Measurements from ENCODE around the gene WDR18. TPM values are rescaled to one million over a fixed set of nuclear protein-coding genes. Genes with fewer than 3 reads are reported as not detected.

WDR18 gene
- total and polyA plus RNA-seq, 7 donors, result 14.3 to 65.8 (median 30.7) TPM

DNA sequence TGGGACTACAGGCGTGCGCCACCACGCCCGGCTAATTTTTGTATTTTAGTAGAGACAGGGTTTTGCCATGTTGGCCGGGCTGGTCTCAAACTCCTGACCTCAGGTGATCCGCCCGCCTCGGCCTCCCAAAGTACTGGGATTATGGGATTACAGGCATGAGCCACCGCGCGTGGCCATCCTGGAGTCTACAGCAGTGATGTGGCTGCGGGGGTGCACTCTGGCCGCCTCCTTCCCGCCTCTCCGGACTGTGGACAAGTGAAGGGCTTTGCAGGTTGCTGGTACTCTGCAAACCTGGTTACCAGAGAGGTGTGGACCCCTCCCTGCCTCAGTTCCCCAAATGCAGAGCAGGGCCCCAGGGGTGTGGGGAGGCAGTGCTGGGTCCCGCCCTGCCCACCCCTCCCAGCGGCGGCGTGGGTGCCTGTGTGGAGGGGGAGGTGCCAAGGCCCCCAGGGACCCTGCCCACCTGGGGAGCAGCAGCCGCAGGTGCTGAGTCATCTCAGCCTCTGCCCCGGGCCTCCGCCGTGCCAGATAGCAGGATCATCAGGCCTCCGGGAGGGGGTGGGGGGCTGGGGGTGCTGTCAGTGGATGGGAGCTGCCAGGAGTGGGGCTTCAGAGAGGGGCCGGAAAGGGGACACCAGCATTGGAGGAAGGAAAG is 35.2 kb upstream of the WDR18 start:
- no peak overlapping the region for H3K27ac ChIP-seq
- intact Hi-C loops (cut with DNase I), result no loop called here
- H3K4me3 ChIP-seq, result no peak overlapping the region
- H3K9me3 ChIP-seq, result no peaks in the 10 kb centered on the region
- no peaks in the 10 kb centered on the region for H3K36me3 ChIP-seq
- DNase-seq, result no peak
- peaks cover 0 to 27% (median 12%) of the 10 kb centered on the region in 4 donors for H3K4me1 ChIP-seq
- TF ChIP-seq EP300 (IDR thresholded peaks at IDR 0.05) (no peak), POLR2A (IDR thresholded peaks at IDR 0.05) (no peak), POLR2AphosphoS5 (IDR thresholded peaks at IDR 0.05) (no peak)
- TF ChIP-seq, protein P1, sequence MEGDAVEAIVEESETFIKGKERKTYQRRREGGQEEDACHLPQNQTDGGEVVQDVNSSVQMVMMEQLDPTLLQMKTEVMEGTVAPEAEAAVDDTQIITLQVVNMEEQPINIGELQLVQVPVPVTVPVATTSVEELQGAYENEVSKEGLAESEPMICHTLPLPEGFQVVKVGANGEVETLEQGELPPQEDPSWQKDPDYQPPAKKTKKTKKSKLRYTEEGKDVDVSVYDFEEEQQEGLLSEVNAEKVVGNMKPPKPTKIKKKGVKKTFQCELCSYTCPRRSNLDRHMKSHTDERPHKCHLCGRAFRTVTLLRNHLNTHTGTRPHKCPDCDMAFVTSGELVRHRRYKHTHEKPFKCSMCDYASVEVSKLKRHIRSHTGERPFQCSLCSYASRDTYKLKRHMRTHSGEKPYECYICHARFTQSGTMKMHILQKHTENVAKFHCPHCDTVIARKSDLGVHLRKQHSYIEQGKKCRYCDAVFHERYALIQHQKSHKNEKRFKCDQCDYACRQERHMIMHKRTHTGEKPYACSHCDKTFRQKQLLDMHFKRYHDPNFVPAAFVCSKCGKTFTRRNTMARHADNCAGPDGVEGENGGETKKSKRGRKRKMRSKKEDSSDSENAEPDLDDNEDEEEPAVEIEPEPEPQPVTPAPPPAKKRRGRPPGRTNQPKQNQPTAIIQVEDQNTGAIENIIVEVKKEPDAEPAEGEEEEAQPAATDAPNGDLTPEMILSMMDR (IDR thresholded peaks at IDR 0.05), result no peak
- no peaks in the 10 kb centered on the region for H3K27me3 ChIP-seq
- 76 to 88% methylated on average over 25 of the region's 25 CpGs for WGBS, 2 donors

DNA sequence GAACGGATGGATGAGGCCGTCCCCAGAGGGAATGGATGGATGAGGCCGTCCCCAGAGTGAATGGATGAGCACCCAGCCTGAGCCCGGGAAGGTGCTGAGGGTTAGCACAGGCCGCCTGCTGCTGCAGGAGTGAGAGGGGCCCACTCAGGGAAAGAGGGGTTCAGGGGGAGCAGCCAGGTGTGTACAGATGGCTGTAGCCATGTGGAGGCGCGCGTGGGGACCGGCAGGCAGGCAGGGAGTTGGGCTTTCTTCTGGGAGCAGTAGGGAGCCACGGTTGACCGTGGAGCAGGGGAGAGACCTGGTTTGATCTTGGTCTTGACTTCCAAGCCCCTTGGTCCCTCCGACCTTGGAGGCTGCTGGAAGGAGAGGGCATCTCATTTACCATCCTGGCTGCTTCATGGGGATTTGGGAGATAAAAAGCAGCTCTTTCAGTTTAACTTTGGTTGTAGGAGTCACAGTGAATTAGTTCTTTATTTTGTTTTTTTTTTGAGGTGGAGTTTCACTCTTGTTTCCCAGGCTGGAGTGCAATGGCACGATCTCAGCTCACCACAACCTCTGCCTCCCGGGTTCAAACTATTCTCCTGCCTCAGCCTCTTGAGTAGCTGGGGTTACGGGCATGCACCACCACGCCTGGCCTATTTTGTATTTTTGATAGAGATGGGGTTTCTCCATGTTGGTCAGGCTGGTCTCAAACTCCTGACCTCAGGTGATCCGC is 33.6 kb upstream of the WDR18 start:
- Histone ChIP-seq H3K4me3 (no peak overlapping the region), H3K27me3 (no peaks in the 10 kb centered on the region), H3K9me3 (no peaks in the 10 kb centered on the region), H3K27ac (no peak overlapping the region), H3K4me1 (peaks cover 0 to 13% (median 12%) of the 10 kb centered on the region in 4 donors), H3K36me3 (no peaks in the 10 kb centered on the region)
- no peak for DNase-seq
- 84% methylated on average over 17 of the region's 17 CpGs for WGBS, 2 donors
- intact Hi-C loops (cut with DNase I), result no loop called here
- TF ChIP-seq EP300 (IDR thresholded peaks at IDR 0.05), result no peak
- no peak for TF ChIP-seq POLR2AphosphoS5 (IDR thresholded peaks at IDR 0.05)

DNA sequence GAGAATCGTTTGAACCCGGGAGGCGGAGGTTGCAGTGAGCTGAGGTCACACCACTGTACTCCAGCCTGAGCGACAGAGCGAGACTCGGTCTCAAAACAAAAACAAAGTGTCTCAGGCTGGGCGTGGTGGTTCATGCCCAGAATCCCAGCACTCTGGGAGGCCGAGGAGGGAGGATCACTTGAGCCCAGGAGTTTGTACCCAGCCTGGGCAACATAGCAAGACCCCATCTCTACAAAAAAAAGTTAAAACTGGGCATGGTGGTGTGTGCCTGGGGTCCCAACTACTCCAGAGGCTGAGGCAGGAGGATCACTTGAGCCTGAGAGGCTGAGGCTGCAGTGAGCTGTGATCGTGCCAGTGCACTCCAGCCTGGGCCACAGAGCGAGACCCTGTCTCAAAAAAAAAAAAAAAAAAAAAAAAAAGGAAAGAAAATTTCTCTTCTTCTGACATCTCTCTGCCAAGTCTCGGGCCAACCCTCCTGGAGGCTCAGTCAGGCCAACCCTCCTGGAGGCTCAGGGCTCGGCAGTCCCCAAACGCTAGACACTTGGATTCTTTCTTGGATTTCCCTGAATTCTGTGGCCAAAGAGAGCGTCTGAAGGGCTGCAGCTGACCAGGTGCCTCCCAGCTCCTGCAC is 32.0 kb upstream of the WDR18 start:
- Histone ChIP-seq H3K27ac (no peak overlapping the region), H3K4me1 (peaks cover 0 to 23% (median 19%) of the 10 kb centered on the region in 4 donors), H3K4me3 (no peak overlapping the region), H3K9me3 (no peaks in the 10 kb centered on the region), H3K27me3 (no peaks in the 10 kb centered on the region), H3K36me3 (no peaks in the 10 kb centered on the region)
- no peak for TF ChIP-seq POLR2A (IDR thresholded peaks at IDR 0.05)
- 24 to 65% methylated on average over 14 of the region's 14 CpGs for WGBS, 2 donors
- DNase-seq, result no peak
- intact Hi-C loops (cut with DNase I), result no loop called here

DNA sequence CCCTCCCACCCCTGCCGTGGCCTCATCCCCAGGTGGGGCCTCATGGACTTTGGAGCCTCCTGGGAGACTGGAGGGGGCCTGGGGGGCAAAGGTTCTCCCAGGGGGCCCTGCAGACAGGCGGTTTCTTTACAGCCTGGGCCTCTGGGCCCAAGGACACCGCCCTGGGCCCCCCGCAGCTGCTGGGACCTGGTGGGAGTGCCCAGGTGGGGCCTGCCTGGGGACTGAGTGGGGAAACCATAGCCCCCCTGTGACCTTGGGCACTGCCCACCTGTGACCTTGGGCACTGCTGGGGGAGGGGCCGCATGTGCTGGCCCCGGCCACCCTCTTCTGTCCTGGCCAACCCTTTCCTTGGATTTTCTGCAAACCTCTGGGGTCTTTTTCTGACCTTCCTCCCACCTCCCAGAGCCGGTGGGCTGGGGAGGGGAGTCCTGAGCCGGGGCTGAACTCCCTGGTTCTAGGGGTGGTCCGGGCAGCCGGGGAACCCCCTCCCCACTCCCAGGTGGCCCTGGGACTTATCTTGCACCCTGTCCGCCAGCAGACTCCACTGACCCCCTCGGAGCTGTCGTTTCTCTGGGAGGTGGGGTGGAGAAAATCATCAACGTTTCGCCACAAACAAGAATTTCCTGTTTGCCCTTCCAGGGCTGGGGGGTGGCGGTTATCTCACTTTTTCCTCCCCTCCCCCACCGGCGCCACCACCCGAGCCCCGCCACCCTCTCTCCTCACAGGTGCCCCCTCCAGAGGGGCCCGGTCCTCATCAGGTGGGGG is 31.3 kb upstream of the WDR18 start:
- no peak for TF ChIP-seq POLR2A (IDR thresholded peaks at IDR 0.05)
- no peak for TF ChIP-seq EP300 (IDR thresholded peaks at IDR 0.05)
- TF ChIP-seq, protein P1 (IDR thresholded peaks at IDR 0.05), result no peak
- TF ChIP-seq POLR2AphosphoS5 (IDR thresholded peaks at IDR 0.05), result no peak
- 7 to 25% methylated on average over 21 of the region's 21 CpGs for WGBS, 2 donors
- DNase-seq, result no peak
- intact Hi-C loops (cut with DNase I), result no loop called here
- Histone ChIP-seq H3K4me1 (peaks cover 0 to 25% (median 19%) of the 10 kb centered on the region in 4 donors), H3K9me3 (no peaks in the 10 kb centered on the region), H3K4me3 (no peak overlapping the region), H3K27ac (no peak overlapping the region), H3K36me3 (no peaks in the 10 kb centered on the region), H3K27me3 (no peaks in the 10 kb centered on the region)

DNA sequence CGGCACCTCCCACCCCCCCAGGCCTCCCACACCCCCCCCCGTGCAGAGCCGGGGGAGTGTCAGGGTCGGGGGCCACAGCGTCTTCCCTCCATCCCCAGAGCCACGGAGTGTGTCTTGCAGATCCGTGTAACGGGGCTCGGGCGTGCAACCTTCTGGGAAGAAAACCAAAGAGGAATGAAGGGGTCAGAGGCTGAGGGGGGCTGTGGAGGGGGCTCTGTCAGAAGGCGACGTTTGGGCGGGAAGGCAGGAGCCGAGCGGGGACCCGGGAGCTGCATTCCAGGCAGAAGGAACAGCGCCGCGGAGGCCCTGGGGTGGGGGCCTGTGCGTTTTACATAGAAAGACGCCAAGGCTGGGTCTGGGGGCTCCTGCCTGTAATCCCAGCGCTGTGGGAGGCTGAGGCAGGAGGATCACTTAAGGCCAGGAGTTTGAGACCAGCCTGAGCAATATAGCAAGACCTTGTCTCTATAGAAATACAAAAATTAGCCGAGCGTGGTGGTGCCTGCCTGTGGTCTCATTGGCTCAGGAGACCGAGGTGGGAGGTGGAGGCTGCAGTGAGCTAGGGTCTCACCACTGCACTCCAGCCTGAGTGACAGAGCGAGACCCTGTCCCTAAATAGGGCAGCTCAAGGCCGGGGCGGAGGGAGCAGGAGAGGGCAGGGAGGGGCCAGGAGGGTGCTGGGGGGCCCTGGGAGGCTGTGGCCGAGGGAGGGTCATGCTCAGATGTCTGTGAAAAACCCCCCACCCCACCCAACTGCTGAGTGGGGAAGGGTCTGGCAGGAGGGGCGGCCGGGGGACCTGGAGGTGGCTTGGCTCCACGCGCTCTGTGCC is 30.5 kb upstream of the WDR18 start:
- Histone ChIP-seq H3K36me3 (no peaks in the 10 kb centered on the region), H3K4me3 (no peak overlapping the region), H3K27ac (no peak overlapping the region), H3K27me3 (no peaks in the 10 kb centered on the region), H3K4me1 (peaks cover 0 to 25% (median 19%) of the 10 kb centered on the region in 4 donors), H3K9me3 (no peaks in the 10 kb centered on the region)
- DNase-seq, result no peak
- intact Hi-C loops (cut with DNase I), result no loop called here
- TF ChIP-seq POLR2AphosphoS5 (IDR thresholded peaks at IDR 0.05) (no peak), EP300 (IDR thresholded peaks at IDR 0.05) (no peak)
- TF ChIP-seq, protein P1 (IDR thresholded peaks at IDR 0.05), result no peak
- WGBS, 2 donors, result 35 to 49% methylated on average over 33 of the region's 33 CpGs
